LNCAP (cell line): Measurements from ENCODE around the gene CDC42EP3.

ENCODE experiments used
- TF ChIP-seq, protein P1 (sequence below): fragments of 450-650 bp; IDR thresholded peaks from 2 replicates; pipeline ENCODE4 v1.5.1; 2017; ENCODE audit warnings: mild to moderate bottlenecking

CDC42EP3 gene

GRCh38 chr2:37663390-37663789, 8.1 kb downstream of the CDC42EP3 start:
- TF ChIP-seq, protein P1, sequence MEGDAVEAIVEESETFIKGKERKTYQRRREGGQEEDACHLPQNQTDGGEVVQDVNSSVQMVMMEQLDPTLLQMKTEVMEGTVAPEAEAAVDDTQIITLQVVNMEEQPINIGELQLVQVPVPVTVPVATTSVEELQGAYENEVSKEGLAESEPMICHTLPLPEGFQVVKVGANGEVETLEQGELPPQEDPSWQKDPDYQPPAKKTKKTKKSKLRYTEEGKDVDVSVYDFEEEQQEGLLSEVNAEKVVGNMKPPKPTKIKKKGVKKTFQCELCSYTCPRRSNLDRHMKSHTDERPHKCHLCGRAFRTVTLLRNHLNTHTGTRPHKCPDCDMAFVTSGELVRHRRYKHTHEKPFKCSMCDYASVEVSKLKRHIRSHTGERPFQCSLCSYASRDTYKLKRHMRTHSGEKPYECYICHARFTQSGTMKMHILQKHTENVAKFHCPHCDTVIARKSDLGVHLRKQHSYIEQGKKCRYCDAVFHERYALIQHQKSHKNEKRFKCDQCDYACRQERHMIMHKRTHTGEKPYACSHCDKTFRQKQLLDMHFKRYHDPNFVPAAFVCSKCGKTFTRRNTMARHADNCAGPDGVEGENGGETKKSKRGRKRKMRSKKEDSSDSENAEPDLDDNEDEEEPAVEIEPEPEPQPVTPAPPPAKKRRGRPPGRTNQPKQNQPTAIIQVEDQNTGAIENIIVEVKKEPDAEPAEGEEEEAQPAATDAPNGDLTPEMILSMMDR = no peak

DNA sequence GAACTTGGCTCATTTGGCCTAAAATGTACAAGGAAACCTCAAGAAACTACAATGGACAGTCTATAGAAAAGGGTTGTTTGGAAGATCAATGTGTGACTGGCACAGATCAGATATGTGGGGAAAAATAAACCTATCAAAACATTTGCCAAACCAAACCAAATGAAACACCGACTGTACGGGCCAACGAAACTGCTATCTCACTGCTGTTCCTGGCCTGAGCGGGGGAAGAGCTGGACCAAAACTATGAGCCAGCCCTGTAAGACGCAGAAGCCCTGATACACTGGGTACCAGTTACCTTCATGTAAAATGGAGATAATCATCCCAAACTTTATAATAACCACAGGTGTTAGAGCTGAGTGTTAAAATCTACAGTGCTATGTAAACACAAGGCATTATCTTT, 11.7 kb downstream of the CDC42EP3 start:
- TF ChIP-seq, protein P1 = no peak

GRCh38 chr2:37658682-37659081, 12.8 kb downstream of the CDC42EP3 start:
- TF ChIP-seq, protein P1 = no peak

DNA sequence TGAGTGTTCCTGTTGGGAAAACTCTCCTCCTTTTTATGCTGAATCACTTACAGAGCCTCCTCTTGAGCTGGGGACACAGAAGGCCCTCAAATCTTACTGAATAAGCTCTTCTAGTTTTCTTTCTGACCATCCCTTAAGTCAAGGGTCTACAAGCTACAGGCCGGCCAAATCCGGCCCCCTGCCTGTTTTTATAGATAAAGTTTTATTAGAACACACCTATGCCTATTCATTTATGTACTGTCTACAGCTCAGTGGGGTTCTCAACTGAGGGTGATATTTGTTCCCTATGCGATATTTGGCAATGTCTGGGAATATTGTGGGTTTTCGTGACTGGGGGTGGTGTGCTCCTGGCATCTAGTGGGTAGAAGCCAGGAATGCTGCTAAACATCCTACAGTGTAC, 14.0 kb downstream of the CDC42EP3 start:
- TF ChIP-seq, protein P1 = no peak

DNA sequence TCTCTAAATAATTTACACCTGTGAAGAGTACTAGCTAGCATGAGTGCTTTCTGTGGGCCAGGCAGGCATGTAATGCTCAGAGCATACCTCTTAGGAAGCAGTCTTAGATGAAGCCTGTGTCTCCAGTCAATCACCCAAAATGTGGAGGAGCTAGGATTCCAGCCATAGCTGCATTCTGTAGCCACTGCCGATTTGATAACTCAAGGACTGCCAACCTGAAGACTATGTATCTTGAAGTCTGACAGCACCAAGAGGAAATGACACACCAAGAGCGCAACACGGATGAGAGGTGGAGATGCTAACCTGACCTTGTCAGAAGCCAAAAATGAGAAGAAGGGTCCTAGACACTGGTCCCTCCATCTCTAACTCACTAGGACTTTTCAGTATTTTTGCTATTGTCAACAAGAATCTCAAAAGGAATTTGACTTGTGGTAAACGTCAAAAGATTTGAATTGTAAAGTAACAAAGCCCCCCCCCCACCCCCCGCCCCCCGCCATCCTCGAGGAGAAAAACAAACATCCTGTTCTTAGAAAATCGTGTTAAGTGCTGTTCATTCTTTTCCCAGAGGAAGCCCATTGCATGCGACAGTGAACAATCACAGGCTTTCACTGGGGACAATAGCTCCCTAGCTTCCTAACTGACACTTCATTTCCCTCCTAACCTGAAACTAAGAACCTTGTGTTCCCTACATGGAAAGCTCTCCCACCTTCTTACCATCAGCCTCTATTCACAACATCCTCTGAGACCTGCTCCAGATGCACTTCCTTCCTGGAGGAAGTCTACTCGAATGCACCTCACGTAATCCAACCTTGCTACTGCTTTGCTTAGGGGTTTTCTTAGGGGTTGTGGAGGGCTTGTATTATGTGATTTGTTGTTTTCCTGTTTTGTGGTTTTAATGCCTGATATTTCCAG, 14.7 kb downstream of the CDC42EP3 start:
- TF ChIP-seq, protein P1 = no peak

GRCh38 chr2:37654932-37655841, 16.3 kb downstream of the CDC42EP3 start:
- TF ChIP-seq, protein P1 = no peak

DNA sequence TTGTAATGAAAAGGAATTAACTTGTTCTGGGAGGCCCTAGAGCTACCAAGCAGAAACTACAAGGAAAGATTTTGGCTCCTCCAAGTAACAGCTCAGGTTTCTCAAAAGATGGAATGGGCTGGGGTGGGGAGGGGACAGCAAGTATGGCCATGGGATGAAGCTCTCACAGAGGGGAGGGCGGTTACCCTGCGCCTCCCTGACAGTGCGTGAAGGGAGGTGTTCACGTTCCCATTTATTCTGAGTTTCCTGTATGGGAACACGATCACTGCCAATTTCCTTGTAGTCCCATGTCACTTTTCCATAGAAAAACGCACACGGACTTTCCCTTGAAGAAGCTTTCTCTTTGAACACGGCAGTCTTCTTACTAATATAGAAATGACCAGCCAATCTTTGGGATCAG, 17.0 kb downstream of the CDC42EP3 start:
- TF ChIP-seq, protein P1 = no peak
